ENCODE results near the gene STK32B.

Gene STK32B

GRCh38 chr4:5124876-5125275 is 73.6 kb downstream of the STK32B start:
- no peak for DNase-seq (ENCODE audit: low read depth, low spot score)

GRCh38 chr4:5125321-5125720 is 74.0 kb downstream of the STK32B start:
- DNase-seq (ENCODE audit: low read depth, low spot score) = no peak

GRCh38 chr4:5126231-5126630 is 75.0 kb downstream of the STK32B start:
- no peak for DNase-seq (ENCODE audit: low read depth, low spot score)

GRCh38 chr4:5126857-5127256 is 75.6 kb downstream of the STK32B start:
- DNase-seq (ENCODE audit: low read depth, low spot score) = no peak

GRCh38 chr4:5127556-5127955 is 76.3 kb downstream of the STK32B start:
- DNase-seq (ENCODE audit: low read depth, low spot score) = no peak

GRCh38 chr4:5128569-5128968 is 77.3 kb downstream of the STK32B start:
- DNase-seq (ENCODE audit: low read depth, low spot score) = no peak

GRCh38 chr4:5133201-5133600 is 81.9 kb downstream of the STK32B start:
- no peak for DNase-seq (ENCODE audit: low read depth, low spot score)

- no peak for DNase-seq (ENCODE audit: low read depth, low spot score)
These were observed 82.8 kb downstream of the STK32B start for GRCh38 chr4:5133933-5134594.

- no peak for DNase-seq (ENCODE audit: low read depth, low spot score)
These were observed 83.3 kb downstream of the STK32B start for GRCh38 chr4:5134620-5135019.

- no peak for DNase-seq (ENCODE audit: low read depth, low spot score)
These were observed 85.9 kb downstream of the STK32B start for GRCh38 chr4:5137226-5137625.

- DNase-seq (ENCODE audit: low read depth, low spot score) = no peak
These were observed 86.6 kb downstream of the STK32B start for GRCh38 chr4:5137927-5138326.

GRCh38 chr4:5138389-5138788 is 87.1 kb downstream of the STK32B start:
- DNase-seq (ENCODE audit: low read depth, low spot score) = no peak

GRCh38 chr4:5139141-5139540 is 87.9 kb downstream of the STK32B start:
- DNase-seq (ENCODE audit: low read depth, low spot score) = no peak

- DNase-seq (ENCODE audit: low read depth, low spot score) = no peak
These were observed 90.5 kb downstream of the STK32B start for GRCh38 chr4:5141802-5142201.

GRCh38 chr4:5142726-5143125 is 91.4 kb downstream of the STK32B start:
- DNase-seq (ENCODE audit: low read depth, low spot score) = no peak

GRCh38 chr4:5143306-5143861 is 92.1 kb downstream of the STK32B start:
- no peak for DNase-seq (ENCODE audit: low read depth, low spot score)

- no peak for DNase-seq (ENCODE audit: low read depth, low spot score)
These were observed 92.7 kb downstream of the STK32B start for GRCh38 chr4:5143940-5144339.

- DNase-seq (ENCODE audit: low read depth, low spot score) = no peak
These were observed 93.1 kb downstream of the STK32B start for GRCh38 chr4:5144384-5144783.

- DNase-seq (ENCODE audit: low read depth, low spot score) = no peak
These were observed 95.0 kb downstream of the STK32B start for GRCh38 chr4:5146248-5146647.

GRCh38 chr4:5152521-5152920 is 101.2 kb downstream of the STK32B start:
- no peak for DNase-seq (ENCODE audit: low read depth, low spot score)

GRCh38 chr4:5156682-5157081 is 105.4 kb downstream of the STK32B start:
- no peak for DNase-seq (ENCODE audit: low read depth, low spot score)

GRCh38 chr4:5157791-5158770 is 106.8 kb downstream of the STK32B start:
- no peak for DNase-seq (ENCODE audit: low read depth, low spot score)

- DNase-seq (ENCODE audit: low read depth, low spot score) = no peak
These were observed 107.5 kb downstream of the STK32B start for GRCh38 chr4:5158825-5159224.

Measured in activated naive CD8-positive, alpha-beta T cell treated with anti-CD3 and anti-CD28 coated beads, Interleukin-2, amount 50 U/mL, for 16 hours (primary cell).